Mesodermal cell (in vitro differentiated cells): ENCODE results near the gene PPP3CA.

Experiments
- H3K27ac ChIP-seq: 2 replicates; pipeline ENCODE4 v1.7.0; 2013; ENCODE audit warnings: mild to moderate bottlenecking, low read depth, low read length, moderate library complexity; ENCODE audit not compliant: severe bottlenecking
- H3K36me3 ChIP-seq: 2 replicates; pipeline ENCODE4 v1.7.1; 2013; ENCODE audit warnings: mild to moderate bottlenecking, low read length, moderate library complexity; ENCODE audit not compliant: control insufficient read depth, insufficient read depth
- H3K4me1 ChIP-seq: one replicate; pipeline ENCODE4 v1.7.1; 2013; ENCODE audit warnings: mild to moderate bottlenecking, low read length; ENCODE audit not compliant: insufficient read depth, control insufficient read depth, poor library complexity, severe bottlenecking
- H3K4me3 ChIP-seq: 2 replicates; pipeline ENCODE4 v1.7.0; 2013; ENCODE audit warnings: low read length, control low read depth, mild to moderate bottlenecking; ENCODE audit not compliant: insufficient read depth, poor library complexity, severe bottlenecking; ENCODE audit errors: extremely low read depth
- H3K9me3 ChIP-seq: 2 replicates; pipeline ENCODE4 v1.7.1; 2013; ENCODE audit warnings: mild to moderate bottlenecking, low read length, moderate library complexity; ENCODE audit not compliant: control insufficient read depth
- WGBS, 2 experiments: methylation state at CpG; one replicate each; pipeline ENCODE4 v1.1.5; 2013; ENCODE audit warnings: missing lambda C conversion rate in 2 of 2; ENCODE audit not compliant: insufficient coverage in 2 of 2; 5-methylcytosine and 5-hydroxymethylcytosine counted together

The PPP3CA gene

DNA sequence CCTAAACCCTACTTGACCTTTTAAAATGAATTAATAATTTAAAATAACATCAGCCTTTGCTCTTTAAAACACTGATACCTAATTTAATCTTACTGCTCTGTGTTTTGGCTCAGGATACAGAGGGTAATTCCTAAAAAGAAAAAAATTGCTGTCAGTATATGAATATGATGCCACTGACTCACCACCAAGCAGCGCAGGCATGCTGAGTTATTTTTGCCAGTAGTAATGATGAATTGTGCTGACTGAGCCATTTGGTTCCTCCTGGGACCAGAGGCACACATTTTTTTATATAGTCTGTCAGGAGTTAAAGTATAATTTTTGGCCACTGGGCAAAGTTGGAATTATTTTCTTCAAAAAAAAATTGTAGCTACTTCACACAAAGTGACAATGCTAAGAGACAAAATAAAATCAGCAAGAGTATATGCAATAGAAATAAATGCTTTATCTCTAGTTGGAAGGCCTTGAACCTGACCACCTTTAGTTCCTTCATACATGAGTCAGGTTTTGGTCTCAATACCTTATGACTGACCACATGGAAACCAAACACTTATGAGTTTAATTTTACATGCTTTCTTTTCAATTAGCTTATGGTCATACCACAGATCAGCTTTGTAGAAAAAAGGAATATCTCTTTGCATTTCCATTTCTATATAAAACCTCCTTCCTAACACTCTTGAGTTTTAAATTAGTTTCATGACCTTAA, 115.1 kb downstream of the PPP3CA start:
- no peaks in the 10 kb centered on the region for H3K36me3 ChIP-seq
- H3K9me3 ChIP-seq: no peaks in the 10 kb centered on the region
- H3K4me3 ChIP-seq: no peak overlapping the region
- H3K4me1 ChIP-seq: no peaks in the 10 kb centered on the region
- 88% methylated on average over 1 of the region's 1 CpG; no CpG with 5 or more reads in 1 of the 2 experiments for WGBS, 2 experiments
- no peak overlapping the region for H3K27ac ChIP-seq

DNA sequence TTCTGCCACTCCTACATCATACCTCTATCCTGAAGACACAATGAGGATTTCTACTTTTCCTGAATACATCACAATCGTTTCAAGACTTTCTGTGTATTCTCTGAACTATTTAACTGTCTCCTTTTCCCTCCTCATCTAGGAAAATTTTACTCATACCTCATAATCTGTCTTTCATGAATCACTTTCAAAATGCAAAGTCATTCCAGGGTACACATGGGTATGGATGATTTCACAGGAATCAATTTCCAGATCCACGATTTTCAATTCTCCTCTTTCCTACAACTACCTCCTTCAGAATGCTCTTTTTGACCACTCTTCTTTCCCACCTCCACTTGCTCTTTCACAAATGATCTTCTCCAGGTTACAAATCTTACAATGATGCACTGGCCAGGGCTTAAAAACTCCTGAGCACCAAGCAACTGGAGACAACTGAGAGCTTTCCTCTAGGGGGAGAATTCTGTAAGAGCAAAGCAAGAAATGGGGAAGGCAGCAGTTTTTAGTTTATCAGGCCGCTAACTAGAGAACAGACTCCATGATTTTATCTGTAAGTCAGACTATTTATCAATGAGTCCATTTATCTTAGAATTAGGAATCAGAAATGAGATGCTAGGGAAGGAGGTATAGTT, 116.4 kb downstream of the PPP3CA start:
- Histone ChIP-seq H3K36me3 (no peaks in the 10 kb centered on the region), H3K4me1 (no peaks in the 10 kb centered on the region), H3K27ac (no peak overlapping the region), H3K4me3 (no peak overlapping the region), H3K9me3 (no peaks in the 10 kb centered on the region)
- 79 to 94% methylated on average over 2 of the region's 3 CpGs for WGBS, 2 experiments

DNA sequence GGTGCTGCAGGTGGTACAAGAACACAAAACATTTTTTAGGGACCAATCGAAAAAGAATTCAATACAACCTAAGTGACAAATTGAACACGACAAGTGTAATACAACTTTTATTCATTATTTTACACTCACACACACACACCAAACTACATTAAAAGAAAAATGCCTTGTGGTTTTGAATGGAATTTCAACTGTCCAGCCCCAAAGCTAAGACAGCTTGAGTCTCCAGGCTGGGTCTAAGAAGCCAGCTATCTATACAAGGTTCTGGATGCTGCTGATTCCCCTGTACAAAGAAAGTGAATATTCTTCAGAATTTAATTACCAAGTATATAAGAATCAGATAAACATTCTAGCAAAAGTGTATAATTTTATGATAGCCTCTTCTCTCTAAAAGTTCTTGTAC, 118.2 kb downstream of the PPP3CA start:
- Histone ChIP-seq H3K9me3 (no peaks in the 10 kb centered on the region), H3K4me3 (no peak overlapping the region), H3K36me3 (no peaks in the 10 kb centered on the region), H3K27ac (no peak overlapping the region), H3K4me1 (no peaks in the 10 kb centered on the region)
- 100% methylated on average over 2 of the region's 2 CpGs; no CpG with 5 or more reads in 1 of the 2 experiments for WGBS, 2 experiments

DNA sequence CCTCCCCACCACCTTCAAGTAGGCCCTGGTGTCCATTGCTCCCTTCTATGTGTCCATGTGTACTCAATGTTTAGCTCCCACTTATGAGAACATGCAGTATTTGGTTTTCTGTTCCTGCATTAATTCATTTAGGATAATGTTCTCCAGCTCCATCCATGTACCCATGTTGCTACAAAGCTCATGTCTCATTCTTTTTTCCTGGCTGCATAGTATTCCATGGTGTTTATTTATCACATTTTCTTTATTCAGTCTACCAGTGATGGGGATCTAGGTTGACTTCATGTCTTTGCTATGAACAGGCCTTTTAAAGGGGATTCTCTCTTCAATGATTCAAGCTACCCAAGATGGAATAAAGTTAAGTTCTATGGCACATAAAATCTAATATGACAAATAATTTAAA, 119.6 kb downstream of the PPP3CA start:
- H3K9me3 ChIP-seq: no peaks in the 10 kb centered on the region
- no peak overlapping the region for H3K4me3 ChIP-seq
- no peaks in the 10 kb centered on the region for H3K36me3 ChIP-seq
- no peak overlapping the region for H3K27ac ChIP-seq
- H3K4me1 ChIP-seq: no peaks in the 10 kb centered on the region

DNA sequence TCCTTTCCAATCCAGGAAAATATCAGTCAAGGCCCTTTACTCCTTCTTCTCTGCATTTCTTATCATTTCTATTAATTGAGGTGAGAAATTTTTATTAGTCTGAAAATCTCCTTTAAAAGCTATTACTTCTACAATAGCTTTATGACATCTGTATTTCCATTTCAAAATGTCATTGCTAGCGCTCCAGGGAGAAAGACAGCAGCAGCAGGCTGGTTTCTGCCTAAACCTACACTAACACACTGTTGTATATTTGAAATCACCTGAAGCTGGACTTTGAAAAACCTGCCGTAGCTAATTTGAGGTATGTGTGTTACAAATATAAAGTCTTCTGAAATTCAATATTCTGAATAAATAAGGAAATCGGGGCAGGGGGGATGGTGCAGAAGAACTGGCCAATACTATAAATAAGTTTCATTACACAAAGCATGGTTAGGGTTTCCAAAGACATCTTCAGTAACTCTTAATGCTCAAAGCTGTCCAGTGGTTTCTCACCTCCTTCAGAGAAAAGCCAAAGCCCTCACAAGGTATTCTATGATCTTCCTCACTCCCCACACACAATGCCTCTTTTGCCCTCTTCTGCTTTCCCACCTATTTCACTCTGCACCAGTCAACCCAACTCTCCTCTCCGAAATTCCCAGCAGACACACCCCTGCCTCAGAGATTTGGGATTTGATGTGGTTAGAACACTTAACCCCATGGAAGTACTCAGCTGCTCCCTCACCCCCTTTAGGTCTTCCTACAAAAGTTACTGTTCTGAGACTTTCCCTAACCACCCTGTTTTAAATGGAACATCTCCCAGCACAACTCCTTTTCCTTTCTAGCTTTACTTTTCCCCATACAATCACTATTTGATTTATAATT, 122.7 kb downstream of the PPP3CA start:
- Histone ChIP-seq H3K27ac (no peak overlapping the region), H3K4me1 (peaks cover 7% of the 10 kb centered on the region), H3K36me3 (no peaks in the 10 kb centered on the region), H3K4me3 (no peak overlapping the region), H3K9me3 (no peaks in the 10 kb centered on the region)
- 25% methylated on average over 1 of the region's 4 CpGs; no CpG with 5 or more reads in 1 of the 2 experiments for WGBS, 2 experiments

DNA sequence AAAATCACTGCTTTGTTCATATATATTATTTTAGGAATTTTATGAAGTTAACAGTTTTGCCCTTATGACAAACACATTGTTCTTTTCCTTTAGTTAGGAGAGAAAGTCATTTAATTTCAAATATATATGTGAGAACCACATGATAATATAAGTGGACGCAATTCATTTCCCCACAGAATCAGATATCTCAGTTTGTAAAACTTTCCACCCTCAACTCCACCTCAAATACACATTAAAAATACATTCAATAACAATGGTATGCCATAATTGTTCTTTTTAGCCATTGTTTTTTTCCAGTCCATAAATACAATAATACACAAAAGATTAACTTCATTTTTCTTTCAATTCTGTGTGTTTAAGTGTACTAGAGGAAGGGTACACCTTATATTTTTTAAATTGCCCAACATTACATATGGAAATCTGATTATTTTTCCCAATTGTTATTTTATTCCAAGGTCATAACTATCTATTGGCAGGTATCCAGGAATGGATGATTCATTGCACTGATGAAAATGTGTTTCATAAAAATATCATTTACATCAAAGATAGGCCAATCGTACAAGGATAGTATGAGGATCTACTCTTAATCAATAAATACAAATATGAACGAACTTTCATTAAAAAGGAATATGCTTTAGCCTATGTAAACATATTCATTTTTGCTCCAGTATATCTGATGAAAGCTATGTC, 125.0 kb downstream of the PPP3CA start:
- H3K4me1 ChIP-seq: peaks cover 7% of the 10 kb centered on the region

DNA sequence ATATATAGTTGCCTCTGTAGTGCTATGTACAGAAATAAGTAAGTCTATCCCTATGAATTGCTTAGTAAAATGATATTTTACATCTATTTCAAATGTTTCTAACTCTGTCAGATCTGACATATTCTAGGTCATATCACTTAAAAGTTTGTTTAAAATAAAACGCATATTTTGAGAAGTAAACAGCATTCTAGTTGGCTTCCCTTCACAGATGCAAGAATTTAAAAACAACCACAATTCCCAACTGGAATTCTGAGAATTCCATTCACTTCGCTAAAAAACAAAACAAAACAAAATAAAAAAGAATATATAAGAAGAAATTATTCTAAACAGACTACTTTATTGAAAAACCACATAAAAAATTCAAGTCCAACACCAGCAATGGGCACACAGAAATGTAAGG, 126.0 kb downstream of the PPP3CA start:
- H3K27ac ChIP-seq: no peak overlapping the region
- no CpG with 5 or more reads among the region's 2 CpGs for WGBS, 2 experiments
- H3K36me3 ChIP-seq: no peaks in the 10 kb centered on the region
- H3K9me3 ChIP-seq: no peaks in the 10 kb centered on the region
- H3K4me3 ChIP-seq: no peak overlapping the region
- peaks cover 7% of the 10 kb centered on the region for H3K4me1 ChIP-seq

More for the DNA sequence above, 125.0 kb downstream of the PPP3CA start:
- no peaks in the 10 kb centered on the region for H3K9me3 ChIP-seq
- no peak overlapping the region for H3K27ac ChIP-seq
- H3K4me3 ChIP-seq: no peak overlapping the region
- H3K36me3 ChIP-seq: no peaks in the 10 kb centered on the region
- WGBS, 2 experiments: no CpG with 5 or more reads among the region's 3 CpGs

DNA sequence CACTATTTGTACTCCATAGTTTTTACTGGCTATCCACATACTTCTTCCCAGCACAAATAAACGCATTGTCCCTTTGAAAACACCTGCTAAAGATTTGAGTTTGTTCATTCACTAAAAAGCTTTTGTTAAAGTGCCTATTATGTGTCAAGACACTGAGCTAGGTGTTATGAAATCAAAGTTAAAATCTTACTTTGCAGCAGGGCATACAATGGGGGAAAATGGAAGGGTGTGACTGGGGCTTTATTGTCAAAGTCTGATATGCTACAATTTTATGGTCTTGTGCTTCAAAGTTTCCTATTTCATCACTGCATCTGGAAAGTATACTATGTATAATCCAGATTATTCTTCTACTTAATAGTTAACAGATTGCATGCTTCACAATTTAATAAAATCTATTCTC, 128.4 kb downstream of the PPP3CA start:
- WGBS, 2 experiments: 86% methylated on average over 1 of the region's 1 CpG; no CpG with 5 or more reads in 1 of the 2 experiments
- Histone ChIP-seq H3K4me1 (peaks cover 7% of the 10 kb centered on the region), H3K36me3 (no peaks in the 10 kb centered on the region), H3K9me3 (no peaks in the 10 kb centered on the region), H3K27ac (no peak overlapping the region), H3K4me3 (no peak overlapping the region)

DNA sequence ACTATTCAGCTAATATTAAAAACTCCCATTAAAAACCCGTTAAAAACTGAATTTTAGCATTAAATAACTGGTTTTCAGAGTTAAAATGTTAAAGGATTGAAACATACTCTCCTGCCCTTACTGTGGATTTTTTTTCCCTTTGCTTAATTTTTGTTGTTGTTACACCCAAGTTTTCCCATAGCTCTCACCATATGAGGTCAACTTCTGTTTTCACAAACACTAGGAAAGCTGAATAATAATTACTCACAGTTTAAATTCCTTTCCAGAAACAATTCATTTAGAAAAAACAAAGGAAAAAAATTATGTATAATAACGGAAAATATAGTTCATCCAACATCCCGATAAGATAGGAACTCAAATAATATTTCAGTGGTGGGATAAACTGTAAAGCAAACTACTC, 129.0 kb downstream of the PPP3CA start:
- H3K36me3 ChIP-seq: no peaks in the 10 kb centered on the region
- no peak overlapping the region for H3K27ac ChIP-seq
- H3K9me3 ChIP-seq: no peaks in the 10 kb centered on the region
- no peak overlapping the region for H3K4me3 ChIP-seq
- peaks cover 7% of the 10 kb centered on the region for H3K4me1 ChIP-seq
- WGBS, 2 experiments: no CpG with 5 or more reads among the region's 3 CpGs

DNA sequence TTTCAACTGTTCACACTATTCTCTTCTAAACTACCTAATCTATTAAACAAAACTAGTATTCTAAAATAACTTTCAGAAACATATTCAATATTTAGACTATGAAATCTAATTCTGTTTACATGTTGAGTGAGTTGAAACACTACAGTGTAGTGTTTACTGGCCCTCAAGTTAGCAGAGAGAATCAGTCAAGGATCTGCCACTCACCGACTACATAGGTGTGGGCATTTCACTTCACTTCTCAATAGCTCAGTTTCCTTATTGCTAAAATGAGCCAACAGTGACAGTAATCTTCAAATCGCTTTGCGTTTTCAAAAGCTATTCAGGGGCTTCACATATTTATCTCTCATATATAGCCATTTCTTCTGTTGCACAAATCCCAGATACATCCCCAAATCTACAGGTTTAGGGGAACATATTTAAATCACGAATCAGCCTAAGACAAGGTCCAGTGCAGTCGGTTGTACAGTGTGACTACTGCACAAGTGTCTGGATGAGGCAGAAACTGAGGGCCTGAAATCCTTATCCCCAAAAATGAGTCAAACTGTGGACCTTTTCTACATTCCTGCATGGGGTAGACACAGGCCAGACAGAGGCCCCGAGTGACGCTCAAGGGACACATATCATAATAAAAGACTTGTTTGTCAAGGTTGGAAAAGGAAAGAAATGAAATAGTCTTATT, 129.8 kb downstream of the PPP3CA start:
- Histone ChIP-seq H3K36me3 (no peaks in the 10 kb centered on the region), H3K9me3 (no peaks in the 10 kb centered on the region), H3K27ac (no peak overlapping the region), H3K4me1 (peaks cover 7% of the 10 kb centered on the region), H3K4me3 (no peak overlapping the region)
- 93 to 97% methylated on average over 4 to 5 of the region's 7 CpGs for WGBS, 2 experiments
